Lower lobe of right lung (tissue), 2 donors: ENCODE results near the gene SSR1. TPM values are rescaled to one million over a fixed set of nuclear protein-coding genes. Genes with fewer than 3 reads are reported as not detected.
"Not testable (repeated sequence)": the region's sequence is repeated elsewhere in the genome, so short reads cannot be mapped to it uniquely, and the experiment has no call there.

Experiments
- ATAC-seq, 2 donors: fragments of 200-7000 bp; cut with Tn5 transposase; one replicate each; pipeline ENCODE4 v1.9.1; 2020 to 2022; ENCODE audit warnings: mild to moderate bottlenecking in 2 of 2, moderate library complexity in 2 of 2
- DNase-seq: peaks from one replicate; pipeline ENCODE4 v3.0.0-alpha.2; 2020
- H3K27ac ChIP-seq: fragments of 200-600 bp; one replicate; pipeline ENCODE4 v1.8.0; 2022
- H3K27me3 ChIP-seq: fragments of 200-600 bp; one replicate; pipeline ENCODE4 v1.8.0; 2022; ENCODE audit warnings: low read depth
- H3K36me3 ChIP-seq: fragments of 200-600 bp; one replicate; pipeline ENCODE4 v1.8.0; 2022; ENCODE audit warnings: mild to moderate bottlenecking
- H3K4me1 ChIP-seq: fragments of 200-600 bp; one replicate; pipeline ENCODE4 v1.8.0; 2022
- H3K4me3 ChIP-seq: fragments of 200-600 bp; one replicate; pipeline ENCODE4 v1.8.0; 2022; ENCODE audit warnings: mild to moderate bottlenecking
- H3K9me3 ChIP-seq: fragments of 200-600 bp; one replicate; pipeline ENCODE4 v1.8.0; 2022
- CTCF ChIP-seq: fragments of 200-600 bp; IDR thresholded peaks from one replicate; pipeline ENCODE4 v1.8.0; 2022; ENCODE audit warnings: antibody characterized with exemption, mild to moderate bottlenecking
- intact Hi-C: fragments of 100-400 bp; cut with DNase I; formaldehyde crosslinking; loops from one replicate; pipeline ENCODE4 v1.11.0; 2022
- total RNA-seq: library from RNA; stranded (reverse); fragmentation: NEBNext Ultra II Directional; extraction: Animal tissue kit (Norgen Biotek cat#: 25700); gene quantifications from one replicate; pipeline ENCODE4 v1.2.1, GENCODE V29; 2021
- donor health status: DM: no; HTN: yes; CAD: no; lungs with severe emphysema.

SSR1 gene
- total RNA-seq, 1 donor from 2014 or later, result 127 TPM

GRCh38 chr6:7341989-7342742, 29.2 kb upstream of the SSR1 start:
- no peaks in the 10 kb centered on the region for H3K36me3 ChIP-seq
- DNase-seq (no peak), ATAC-seq (peak in 1 of 2 donors; percentile 13)
- H3K4me3 ChIP-seq, result no peak overlapping the region
- no peaks in the 10 kb centered on the region for H3K9me3 ChIP-seq
- TF ChIP-seq CTCF, result no peak
- no peaks in the 10 kb centered on the region for H3K4me1 ChIP-seq
- no peak overlapping the region for H3K27ac ChIP-seq
- intact Hi-C loops, result no loop called here
- H3K27me3 ChIP-seq, result no peaks in the 10 kb centered on the region

DNA sequence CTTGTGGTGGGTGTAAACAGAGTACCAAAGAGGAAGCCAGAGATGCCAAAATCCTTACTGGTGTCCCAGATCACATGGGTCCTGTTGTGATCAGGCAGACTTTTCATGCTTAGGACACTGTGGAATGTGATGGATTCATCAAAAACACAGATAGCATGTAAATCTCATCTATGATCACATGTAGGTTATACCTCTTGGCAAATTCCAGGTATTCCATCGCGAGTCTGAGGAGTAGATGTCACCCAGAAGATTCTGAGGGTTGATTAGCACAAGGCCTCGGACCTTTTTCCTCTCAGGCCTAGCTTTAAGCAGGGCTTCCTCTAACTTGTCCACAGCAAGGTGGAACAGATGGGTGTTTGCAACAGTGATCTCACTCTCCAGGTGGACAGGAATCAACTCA, 28.3 kb upstream of the SSR1 start:
- Histone ChIP-seq H3K9me3 (no peaks in the 10 kb centered on the region), H3K4me3 (no peak overlapping the region), H3K4me1 (no peaks in the 10 kb centered on the region)

GRCh38 chr6:7339007-7339732, 26.2 kb upstream of the SSR1 start:
- TF ChIP-seq CTCF, result peak; percentile 26
- H3K9me3 ChIP-seq, H3K4me3 ChIP-seq, DNase-seq, H3K36me3 ChIP-seq, H3K27ac ChIP-seq, intact Hi-C loops, H3K27me3 ChIP-seq, H3K4me1 ChIP-seq: not testable (repeated sequence)
- ATAC-seq, result peak; percentile 39 to 57

More for the DNA sequence above, 28.3 kb upstream of the SSR1 start:
- intact Hi-C loops, result no loop called here
- Histone ChIP-seq H3K27me3 (no peaks in the 10 kb centered on the region), H3K36me3 (no peaks in the 10 kb centered on the region), H3K27ac (no peak overlapping the region)
- TF ChIP-seq CTCF, result no peak
- DNase-seq (no peak), ATAC-seq (no peak)

DNA sequence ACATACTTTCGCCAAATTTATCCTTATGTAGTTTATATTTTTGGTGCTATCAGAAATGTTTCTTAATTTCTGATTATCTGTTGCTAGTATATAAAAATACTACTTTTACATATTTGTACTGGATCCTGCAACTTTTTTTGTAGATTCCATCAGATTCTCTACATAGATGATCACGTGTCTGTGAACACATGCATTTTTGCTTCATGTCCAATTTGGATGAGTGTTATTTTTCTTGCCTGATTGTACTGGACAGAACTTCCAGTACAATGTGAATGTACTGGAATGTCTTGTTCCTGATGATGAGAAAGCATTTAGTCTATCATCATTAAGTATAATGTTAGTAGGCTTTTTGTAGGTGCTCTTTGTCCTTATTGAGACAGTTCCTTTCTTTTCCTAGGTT, 25.0 kb upstream of the SSR1 start:
- no peaks in the 10 kb centered on the region for H3K36me3 ChIP-seq
- ATAC-seq (no peak), DNase-seq (no peak)
- TF ChIP-seq CTCF, result no peak
- no peak overlapping the region for H3K4me3 ChIP-seq
- no peak overlapping the region for H3K27ac ChIP-seq
- no peaks in the 10 kb centered on the region for H3K9me3 ChIP-seq
- H3K27me3 ChIP-seq, result no peaks in the 10 kb centered on the region
- H3K4me1 ChIP-seq, result no peaks in the 10 kb centered on the region
- intact Hi-C loops, result no loop called here

DNA sequence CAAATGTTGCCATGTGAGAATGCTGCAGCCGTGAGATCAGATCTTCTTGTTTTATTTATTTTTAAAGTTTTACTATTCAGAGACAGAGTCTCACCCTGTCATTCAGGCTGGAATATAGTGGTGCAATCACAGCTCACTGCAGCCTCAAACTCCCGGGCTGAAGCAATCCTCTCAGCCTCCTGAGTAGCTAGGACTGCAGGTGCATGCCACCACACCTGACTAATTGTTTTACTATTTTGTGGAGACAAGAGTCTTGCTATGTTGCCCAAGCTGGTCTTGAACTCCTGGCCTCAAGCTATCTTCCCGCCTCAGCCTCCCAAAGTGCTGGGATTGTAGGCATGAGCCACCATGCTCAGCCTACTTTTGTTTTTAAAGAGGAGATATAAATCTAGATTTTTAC, 22.5 kb upstream of the SSR1 start:
- DNase-seq (no peak), ATAC-seq (no peak)
- Histone ChIP-seq H3K4me3 (no peak overlapping the region), H3K36me3 (no peaks in the 10 kb centered on the region), H3K9me3 (no peaks in the 10 kb centered on the region), H3K4me1 (no peaks in the 10 kb centered on the region), H3K27ac (no peak overlapping the region), H3K27me3 (no peaks in the 10 kb centered on the region)
- intact Hi-C loops, result no loop called here
- no peak for TF ChIP-seq CTCF
